Limb (tissue), 2 donors: Measurements from ENCODE around the gene TCAP.

Experiments used
- DNase-seq, 2 donors: peaks; one replicate each; pipeline ENCODE4 v3.0.0-alpha.2; 2016; ENCODE audit errors: extremely low spot score in 2 of 2

TCAP gene

GRCh38 chr17:39664581-39665561 lies at the start of gene TCAP:
TSS of gene TCAP (plus strand) at chr17:39665349. CDS start at chr17:39665360, 11 bp downstream.
- no peak for DNase-seq

GRCh38 chr17:39615434-39615833 lies 49.7 kb upstream of the TCAP start:
- DNase-seq = no peak

- DNase-seq = no peak
Measured at GRCh38 chr17:39617100-39617445, 48.1 kb upstream of the TCAP start.

GRCh38 chr17:39617446-39618245 lies 47.5 kb upstream of the TCAP start:
- peak in 1 of 2 donors; percentile 79 for DNase-seq

GRCh38 chr17:39618246-39618913 lies 46.8 kb upstream of the TCAP start:
- DNase-seq = no peak

GRCh38 chr17:39618956-39619785 lies 46.0 kb upstream of the TCAP start:
- DNase-seq = no peak

- DNase-seq = no peak
Measured at GRCh38 chr17:39619786-39620101, 45.4 kb upstream of the TCAP start.

GRCh38 chr17:39621523-39622379 lies 43.4 kb upstream of the TCAP start:
- peak; percentile 82 to 96 for DNase-seq

- no peak for DNase-seq
Measured at GRCh38 chr17:39622380-39623006, 42.7 kb upstream of the TCAP start.

GRCh38 chr17:39623356-39623950 lies 41.7 kb upstream of the TCAP start:
- peak; percentile 50 to 89 for DNase-seq

GRCh38 chr17:39624313-39624712 lies 40.8 kb upstream of the TCAP start:
- no peak for DNase-seq

GRCh38 chr17:39625198-39625785 lies 39.9 kb upstream of the TCAP start:
- no peak for DNase-seq

GRCh38 chr17:39626171-39627046 lies 38.7 kb upstream of the TCAP start, which contains the start of gene PPP1R1B:
TSS of gene PPP1R1B (plus strand) at chr17:39626952. CDS start at chr17:39627393, 441 bp downstream.
- no peak for DNase-seq

GRCh38 chr17:39627047-39627711 lies 38.0 kb upstream of the TCAP start:
- no peak for DNase-seq

- DNase-seq = no peak
Measured at GRCh38 chr17:39627712-39628516, 37.2 kb upstream of the TCAP start.
